Stimulated activated CD4-positive, alpha-beta T cell treated with anti-CD3 and anti-CD28 coated beads, Interleukin-1b, Interleukin-23, amount 100 ng/mL, for 1 hour (primary cell): Measurements from ENCODE around the gene GRIK2.
"Not testable (repeated sequence)": the region's sequence is repeated elsewhere in the genome, so short reads cannot be mapped to it uniquely, and the experiment has no call there.

Source experiments
- DNase-seq, 2 donors: peaks; one replicate each; pipeline ENCODE4 v3.0.0-alpha.2; 2020; ENCODE audit warnings: low read depth in 2 of 2

The GRIK2 gene

GRCh38 chr6:101630941-101631340 lies 237.4 kb downstream of the GRIK2 start:
- no peak for DNase-seq

DNA sequence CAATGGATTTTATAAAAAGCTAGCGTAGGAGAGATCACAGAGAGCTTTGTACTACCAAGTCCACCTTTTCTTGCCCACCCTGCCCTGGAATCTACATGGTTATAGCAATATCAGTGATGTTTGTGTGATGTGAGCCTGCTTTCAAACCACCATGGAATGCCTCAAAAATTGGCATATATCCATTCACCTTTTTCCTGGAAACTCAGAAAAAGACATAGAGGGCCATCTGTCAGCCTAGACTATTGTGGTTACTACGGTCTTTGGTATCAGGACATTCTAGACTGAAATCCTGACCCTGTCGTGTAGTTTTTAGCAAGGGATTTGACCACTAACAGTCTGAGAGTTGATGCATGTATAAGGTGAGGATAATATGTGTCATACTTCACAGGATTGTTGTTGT lies 239.6 kb downstream of the GRIK2 start:
- no peak for DNase-seq

- not testable (repeated sequence) for DNase-seq
Observed at GRCh38 chr6:101638865-101639264, 245.4 kb downstream of the GRIK2 start.

GRCh38 chr6:101640131-101640530 lies 246.6 kb downstream of the GRIK2 start:
- no peak for DNase-seq

DNA sequence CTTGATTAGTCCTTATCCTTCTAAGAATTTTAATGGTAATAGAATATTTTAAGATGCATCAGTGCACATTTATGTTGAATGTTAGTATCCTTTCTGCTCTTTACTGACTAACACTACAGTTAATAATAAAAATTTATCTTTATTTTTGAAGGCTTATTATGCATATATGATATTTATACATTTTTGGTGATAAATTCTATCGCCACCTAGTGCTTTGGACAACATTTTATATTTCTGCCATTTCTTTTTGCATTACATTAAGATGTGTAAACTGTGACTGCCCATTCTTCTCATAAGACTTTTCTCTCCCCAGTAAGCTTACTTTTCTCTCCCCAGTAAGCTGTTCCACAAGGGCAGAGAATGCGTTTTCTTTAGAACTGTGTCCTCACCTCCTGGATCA lies 252.3 kb downstream of the GRIK2 start:
- DNase-seq, result no peak

GRCh38 chr6:101650402-101651100 lies 257.0 kb downstream of the GRIK2 start:
- no peak for DNase-seq

DNA sequence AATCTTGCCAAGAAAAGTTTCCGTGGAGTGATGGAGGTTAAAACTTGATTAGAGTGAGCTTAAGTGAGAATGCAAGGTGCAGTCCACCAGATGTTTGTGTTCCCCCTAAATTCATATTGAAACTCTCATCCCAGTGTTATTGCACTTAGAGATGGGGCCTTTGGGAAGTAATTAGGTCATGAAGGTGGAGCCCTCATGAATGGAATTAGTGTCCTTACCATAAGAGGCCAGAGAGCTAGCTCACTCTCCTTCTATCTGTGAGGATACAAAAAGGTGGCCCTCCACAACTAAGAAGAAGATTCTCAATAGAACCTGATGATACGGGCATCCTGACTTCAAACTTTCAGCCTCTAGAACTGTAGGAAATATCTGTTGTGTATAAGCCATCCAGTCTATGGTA lies 258.6 kb downstream of the GRIK2 start:
- no peak for DNase-seq

- DNase-seq, result no peak
Observed at GRCh38 chr6:101655109-101655508, 261.6 kb downstream of the GRIK2 start.

DNA sequence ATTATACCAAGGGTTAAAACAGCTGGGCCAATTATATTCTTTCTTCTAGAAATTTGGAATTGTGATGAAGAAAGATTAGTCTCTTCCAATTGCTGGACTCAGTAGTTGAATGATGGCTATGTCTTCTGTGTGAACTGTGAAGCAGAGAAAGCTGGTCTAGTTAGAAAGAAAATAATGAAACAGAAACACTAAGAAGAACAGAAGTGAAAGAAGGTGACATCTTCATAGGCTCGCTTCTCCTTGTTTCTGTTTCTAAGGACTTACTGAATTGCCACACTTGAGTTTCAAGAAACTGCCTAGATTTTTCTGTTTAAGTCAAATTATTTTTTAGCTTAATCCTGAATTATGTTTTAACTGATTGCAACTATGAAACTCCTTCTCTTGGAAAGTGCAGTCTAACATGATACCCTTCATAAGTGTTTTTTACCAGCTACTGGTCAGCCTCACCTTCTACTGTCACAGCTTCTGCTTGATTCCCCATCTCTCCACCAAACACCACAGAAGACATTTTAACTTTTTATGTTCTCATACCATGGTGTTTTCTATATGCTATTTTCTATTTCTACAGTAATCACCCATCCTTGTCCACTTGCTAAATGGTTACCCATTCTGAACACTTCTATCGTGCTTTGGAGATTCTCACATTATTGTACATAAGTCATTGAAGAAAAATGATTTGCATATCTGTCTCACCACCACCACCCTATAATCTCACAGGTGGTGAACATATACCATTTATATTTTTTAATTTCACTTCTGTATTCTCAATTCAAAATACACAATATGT lies 268.8 kb downstream of the GRIK2 start:
- no peak for DNase-seq

GRCh38 chr6:101663100-101663499 lies 269.6 kb downstream of the GRIK2 start:
- no peak for DNase-seq

DNA sequence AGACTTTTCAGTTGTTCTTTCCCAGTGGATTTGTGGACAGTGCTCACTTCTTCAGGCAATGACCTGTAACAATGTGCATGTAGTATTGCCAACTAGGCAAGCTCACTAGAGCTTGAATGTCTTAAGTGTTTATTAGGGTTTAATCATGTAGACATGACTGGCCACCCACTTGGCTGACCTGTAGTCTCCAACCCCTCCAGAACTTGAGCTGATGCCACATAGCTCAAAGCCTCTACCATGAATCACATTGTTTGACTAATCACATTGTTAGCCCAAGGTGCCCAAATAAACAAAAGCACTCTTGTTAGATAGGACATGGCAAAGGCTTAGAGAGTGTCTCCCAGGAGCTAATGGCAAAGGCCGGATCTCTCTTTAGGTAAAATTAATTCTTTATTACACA lies 272.7 kb downstream of the GRIK2 start:
- DNase-seq, result no peak

- no peak for DNase-seq
Observed at GRCh38 chr6:101668496-101669030, 275.1 kb downstream of the GRIK2 start.

DNA sequence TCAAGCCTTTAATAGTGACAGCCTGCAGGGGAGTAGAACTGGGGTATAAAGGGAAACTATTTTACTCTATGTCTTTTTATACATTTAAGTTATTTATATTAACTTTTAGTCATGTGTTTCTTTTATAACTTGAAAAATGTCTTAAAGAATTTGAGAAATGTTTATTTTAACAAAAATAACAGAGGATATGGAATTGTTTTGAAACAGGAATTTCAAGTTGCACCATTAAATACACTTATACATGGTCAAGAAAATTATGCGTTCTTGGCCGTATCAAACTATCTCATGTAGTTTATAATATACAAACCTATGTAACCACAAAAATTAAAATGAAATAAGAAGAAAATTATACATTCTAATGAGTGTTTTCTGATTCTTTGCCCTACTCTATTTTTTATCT lies 282.7 kb downstream of the GRIK2 start:
- no peak for DNase-seq

DNA sequence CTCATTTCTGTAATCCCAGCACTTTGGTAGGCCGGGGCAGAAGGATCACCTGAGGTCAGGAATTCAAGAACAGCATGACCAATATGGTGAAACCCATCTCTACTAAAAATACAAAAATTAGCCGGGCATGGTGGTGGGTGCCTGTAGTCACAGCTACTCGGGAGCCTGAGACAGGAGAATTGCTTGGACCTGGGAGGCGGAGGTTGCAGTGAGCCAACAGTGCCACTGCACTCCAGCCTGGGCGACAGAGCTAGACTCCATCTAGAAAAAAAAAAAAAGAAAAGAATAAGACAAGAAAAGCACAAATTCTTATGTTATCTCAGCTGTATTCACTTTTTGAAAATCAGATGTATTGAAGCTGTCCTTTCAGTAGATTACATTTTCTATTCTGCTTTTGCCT lies 289.4 kb downstream of the GRIK2 start:
- no peak for DNase-seq

GRCh38 chr6:101683884-101684283 lies 290.4 kb downstream of the GRIK2 start:
- DNase-seq, result no peak

- DNase-seq, result no peak
Observed at GRCh38 chr6:101686653-101687052, 293.1 kb downstream of the GRIK2 start.

DNA sequence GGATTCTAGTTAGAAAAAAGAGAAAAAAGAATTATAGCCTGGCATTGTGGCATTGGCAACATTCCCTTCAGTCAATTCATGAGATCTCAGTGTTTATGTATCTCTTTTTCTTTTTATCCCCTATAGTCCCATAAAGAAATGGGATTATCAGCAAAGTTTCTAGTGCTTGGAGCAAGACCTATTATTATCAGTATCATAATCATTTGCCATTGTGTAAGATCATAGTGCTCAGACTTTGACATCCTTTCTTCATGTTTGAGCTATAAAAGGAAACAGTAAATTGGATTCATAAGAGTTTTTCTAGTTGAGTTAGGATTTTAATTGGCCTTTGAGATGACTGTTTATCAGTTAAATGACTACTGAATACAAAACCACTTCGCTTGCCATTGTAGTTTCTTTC lies 295.6 kb downstream of the GRIK2 start:
- no peak for DNase-seq

- no peak for DNase-seq
Observed at GRCh38 chr6:101689695-101690094, 296.2 kb downstream of the GRIK2 start.

DNA sequence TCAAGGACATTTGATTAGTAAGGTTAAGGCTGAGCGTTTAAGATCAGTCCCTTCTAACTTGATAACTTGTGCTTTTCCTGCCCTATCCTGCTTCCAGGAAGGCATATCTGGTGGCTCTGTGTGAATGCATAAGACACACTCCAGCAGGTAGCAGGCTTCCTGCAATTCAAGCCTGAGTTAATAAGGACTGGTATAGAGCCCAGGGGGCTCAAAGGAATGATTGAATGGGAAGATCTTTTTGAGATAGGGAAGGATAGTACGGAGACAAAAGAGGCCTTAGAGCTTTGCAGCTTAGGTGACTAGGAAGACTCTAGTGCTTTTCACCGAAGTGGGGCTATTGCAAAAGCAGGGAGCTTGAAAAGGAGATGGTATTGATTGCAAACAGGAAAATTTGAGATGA lies 307.1 kb downstream of the GRIK2 start:
- DNase-seq, result no peak

- no peak for DNase-seq
Observed at GRCh38 chr6:101703311-101703710, 309.8 kb downstream of the GRIK2 start.

- DNase-seq, result no peak
Observed at GRCh38 chr6:101705866-101706265, 312.4 kb downstream of the GRIK2 start.

DNA sequence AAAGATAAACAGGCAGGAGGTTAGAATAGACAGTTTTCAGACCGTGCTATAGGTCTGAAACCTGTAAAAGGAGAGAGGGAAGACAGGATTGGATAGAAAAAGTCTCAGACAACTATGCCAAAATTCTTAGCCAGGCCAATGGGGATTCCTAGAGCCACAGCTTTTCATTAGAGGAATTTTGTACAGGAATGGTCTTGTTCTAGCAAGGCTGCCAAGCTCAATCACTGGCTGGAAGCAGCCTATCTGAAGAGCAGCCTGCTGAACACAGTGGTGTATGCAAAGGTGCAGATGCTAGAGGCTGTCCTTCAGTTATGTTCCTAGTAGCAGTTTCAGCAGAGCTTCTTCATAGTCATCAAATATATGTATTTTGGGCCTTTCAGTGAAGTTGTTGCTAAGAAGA lies 313.1 kb downstream of the GRIK2 start:
- no peak for DNase-seq

- DNase-seq, result no peak
Observed at GRCh38 chr6:101711518-101711917, 318.0 kb downstream of the GRIK2 start.
